Right lobe of liver (tissue), 4 donors: ENCODE data around the gene TMEM51.

Source experiments
- POLR2A ChIP-seq: fragments of 450-650 bp; IDR thresholded peaks from one replicate; pipeline ENCODE4 v1.6.1; 2017; ENCODE audit warnings: antibody characterized with exemption, mild to moderate bottlenecking
- TF ChIP-seq, protein P1 (sequence below), 4 donors: fragments of 200-600 bp in 3 of 4; fragments of 450-650 bp in 1 of 4; IDR thresholded peaks; one replicate each; pipeline versions ENCODE4 v1.5.1 to v1.8.0; 2016 to 2022; ENCODE audit warnings: antibody characterized with exemption in 4 of 4, mild to moderate bottlenecking in 2 of 4
- donor health status: DM: no; HTN: no; CAD: no.
- donor health status: DM: no; HTN: no; CAD: no.
- donor health status: DM: no; HTN: yes; CAD: no.

- TF ChIP-seq, protein P1, sequence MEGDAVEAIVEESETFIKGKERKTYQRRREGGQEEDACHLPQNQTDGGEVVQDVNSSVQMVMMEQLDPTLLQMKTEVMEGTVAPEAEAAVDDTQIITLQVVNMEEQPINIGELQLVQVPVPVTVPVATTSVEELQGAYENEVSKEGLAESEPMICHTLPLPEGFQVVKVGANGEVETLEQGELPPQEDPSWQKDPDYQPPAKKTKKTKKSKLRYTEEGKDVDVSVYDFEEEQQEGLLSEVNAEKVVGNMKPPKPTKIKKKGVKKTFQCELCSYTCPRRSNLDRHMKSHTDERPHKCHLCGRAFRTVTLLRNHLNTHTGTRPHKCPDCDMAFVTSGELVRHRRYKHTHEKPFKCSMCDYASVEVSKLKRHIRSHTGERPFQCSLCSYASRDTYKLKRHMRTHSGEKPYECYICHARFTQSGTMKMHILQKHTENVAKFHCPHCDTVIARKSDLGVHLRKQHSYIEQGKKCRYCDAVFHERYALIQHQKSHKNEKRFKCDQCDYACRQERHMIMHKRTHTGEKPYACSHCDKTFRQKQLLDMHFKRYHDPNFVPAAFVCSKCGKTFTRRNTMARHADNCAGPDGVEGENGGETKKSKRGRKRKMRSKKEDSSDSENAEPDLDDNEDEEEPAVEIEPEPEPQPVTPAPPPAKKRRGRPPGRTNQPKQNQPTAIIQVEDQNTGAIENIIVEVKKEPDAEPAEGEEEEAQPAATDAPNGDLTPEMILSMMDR (IDR thresholded peaks at IDR 0.05): no peak
- no peak for TF ChIP-seq POLR2A
Observed at GRCh38 chr1:15139654-15140350, 13.7 kb upstream of the TMEM51 start.
